ENCODE results near the gene TMC1.

Gene TMC1

DNA sequence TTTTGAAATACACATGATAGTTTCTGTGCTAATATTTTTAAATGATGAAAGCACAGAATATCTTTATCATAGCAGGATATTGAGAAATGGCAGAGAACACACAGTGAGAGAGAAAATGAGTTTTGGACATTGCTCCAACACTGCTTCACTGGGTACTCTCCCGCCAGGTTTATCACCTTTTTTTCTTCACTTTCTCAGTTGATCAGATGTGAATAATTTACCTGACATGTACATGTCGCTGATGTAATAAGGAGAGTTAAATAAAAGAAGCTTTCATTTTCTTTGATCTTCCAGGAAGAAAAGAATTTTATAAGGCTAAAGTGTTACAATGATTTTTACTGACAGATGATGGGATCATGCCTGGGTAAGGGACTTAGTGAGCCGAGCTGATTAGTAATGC is 297.0 kb downstream of the TMC1 start:
- no peak for TF ChIP-seq ISL1 (CRISPR knock-in tag; IDR thresholded peaks at IDR 0.05)
- TF ChIP-seq, protein P1, sequence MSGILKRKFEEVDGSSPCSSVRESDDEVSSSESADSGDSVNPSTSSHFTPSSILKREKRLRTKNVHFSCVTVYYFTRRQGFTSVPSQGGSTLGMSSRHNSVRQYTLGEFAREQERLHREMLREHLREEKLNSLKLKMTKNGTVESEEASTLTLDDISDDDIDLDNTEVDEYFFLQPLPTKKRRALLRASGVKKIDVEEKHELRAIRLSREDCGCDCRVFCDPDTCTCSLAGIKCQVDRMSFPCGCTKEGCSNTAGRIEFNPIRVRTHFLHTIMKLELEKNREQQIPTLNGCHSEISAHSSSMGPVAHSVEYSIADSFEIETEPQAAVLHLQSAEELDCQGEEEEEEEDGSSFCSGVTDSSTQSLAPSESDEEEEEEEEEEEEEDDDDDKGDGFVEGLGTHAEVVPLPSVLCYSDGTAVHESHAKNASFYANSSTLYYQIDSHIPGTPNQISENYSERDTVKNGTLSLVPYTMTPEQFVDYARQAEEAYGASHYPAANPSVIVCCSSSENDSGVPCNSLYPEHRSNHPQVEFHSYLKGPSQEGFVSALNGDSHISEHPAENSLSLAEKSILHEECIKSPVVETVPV (CRISPR knock-in tag; IDR thresholded peaks at IDR 0.05) = no peak
- TF ChIP-seq, protein P2, sequence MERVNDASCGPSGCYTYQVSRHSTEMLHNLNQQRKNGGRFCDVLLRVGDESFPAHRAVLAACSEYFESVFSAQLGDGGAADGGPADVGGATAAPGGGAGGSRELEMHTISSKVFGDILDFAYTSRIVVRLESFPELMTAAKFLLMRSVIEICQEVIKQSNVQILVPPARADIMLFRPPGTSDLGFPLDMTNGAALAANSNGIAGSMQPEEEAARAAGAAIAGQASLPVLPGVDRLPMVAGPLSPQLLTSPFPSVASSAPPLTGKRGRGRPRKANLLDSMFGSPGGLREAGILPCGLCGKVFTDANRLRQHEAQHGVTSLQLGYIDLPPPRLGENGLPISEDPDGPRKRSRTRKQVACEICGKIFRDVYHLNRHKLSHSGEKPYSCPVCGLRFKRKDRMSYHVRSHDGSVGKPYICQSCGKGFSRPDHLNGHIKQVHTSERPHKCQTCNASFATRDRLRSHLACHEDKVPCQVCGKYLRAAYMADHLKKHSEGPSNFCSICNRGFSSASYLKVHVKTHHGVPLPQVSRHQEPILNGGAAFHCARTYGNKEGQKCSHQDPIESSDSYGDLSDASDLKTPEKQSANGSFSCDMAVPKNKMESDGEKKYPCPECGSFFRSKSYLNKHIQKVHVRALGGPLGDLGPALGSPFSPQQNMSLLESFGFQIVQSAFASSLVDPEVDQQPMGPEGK (CRISPR knock-in tag; IDR thresholded peaks at IDR 0.05; ENCODE audit: borderline replicate concordance) = no peak
- TF ChIP-seq, protein P3, sequence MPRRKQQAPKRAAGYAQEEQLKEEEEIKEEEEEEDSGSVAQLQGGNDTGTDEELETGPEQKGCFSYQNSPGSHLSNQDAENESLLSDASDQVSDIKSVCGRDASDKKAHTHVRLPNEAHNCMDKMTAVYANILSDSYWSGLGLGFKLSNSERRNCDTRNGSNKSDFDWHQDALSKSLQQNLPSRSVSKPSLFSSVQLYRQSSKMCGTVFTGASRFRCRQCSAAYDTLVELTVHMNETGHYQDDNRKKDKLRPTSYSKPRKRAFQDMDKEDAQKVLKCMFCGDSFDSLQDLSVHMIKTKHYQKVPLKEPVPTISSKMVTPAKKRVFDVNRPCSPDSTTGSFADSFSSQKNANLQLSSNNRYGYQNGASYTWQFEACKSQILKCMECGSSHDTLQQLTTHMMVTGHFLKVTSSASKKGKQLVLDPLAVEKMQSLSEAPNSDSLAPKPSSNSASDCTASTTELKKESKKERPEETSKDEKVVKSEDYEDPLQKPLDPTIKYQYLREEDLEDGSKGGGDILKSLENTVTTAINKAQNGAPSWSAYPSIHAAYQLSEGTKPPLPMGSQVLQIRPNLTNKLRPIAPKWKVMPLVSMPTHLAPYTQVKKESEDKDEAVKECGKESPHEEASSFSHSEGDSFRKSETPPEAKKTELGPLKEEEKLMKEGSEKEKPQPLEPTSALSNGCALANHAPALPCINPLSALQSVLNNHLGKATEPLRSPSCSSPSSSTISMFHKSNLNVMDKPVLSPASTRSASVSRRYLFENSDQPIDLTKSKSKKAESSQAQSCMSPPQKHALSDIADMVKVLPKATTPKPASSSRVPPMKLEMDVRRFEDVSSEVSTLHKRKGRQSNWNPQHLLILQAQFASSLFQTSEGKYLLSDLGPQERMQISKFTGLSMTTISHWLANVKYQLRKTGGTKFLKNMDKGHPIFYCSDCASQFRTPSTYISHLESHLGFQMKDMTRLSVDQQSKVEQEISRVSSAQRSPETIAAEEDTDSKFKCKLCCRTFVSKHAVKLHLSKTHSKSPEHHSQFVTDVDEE (CRISPR knock-in tag; IDR thresholded peaks at IDR 0.05) = no peak
- no peak for TF ChIP-seq ZFP3 (CRISPR knock-in tag; IDR thresholded peaks at IDR 0.05)
- TF ChIP-seq SNAI2 (CRISPR knock-in tag; IDR thresholded peaks at IDR 0.05) = no peak
- no peak for TF ChIP-seq TOX (CRISPR knock-in tag; IDR thresholded peaks at IDR 0.05; ENCODE audit: borderline replicate concordance)
- TF ChIP-seq BACH2 (CRISPR knock-in tag; IDR thresholded peaks at IDR 0.05; ENCODE audit: borderline replicate concordance) = no peak
- TF ChIP-seq, protein P4, sequence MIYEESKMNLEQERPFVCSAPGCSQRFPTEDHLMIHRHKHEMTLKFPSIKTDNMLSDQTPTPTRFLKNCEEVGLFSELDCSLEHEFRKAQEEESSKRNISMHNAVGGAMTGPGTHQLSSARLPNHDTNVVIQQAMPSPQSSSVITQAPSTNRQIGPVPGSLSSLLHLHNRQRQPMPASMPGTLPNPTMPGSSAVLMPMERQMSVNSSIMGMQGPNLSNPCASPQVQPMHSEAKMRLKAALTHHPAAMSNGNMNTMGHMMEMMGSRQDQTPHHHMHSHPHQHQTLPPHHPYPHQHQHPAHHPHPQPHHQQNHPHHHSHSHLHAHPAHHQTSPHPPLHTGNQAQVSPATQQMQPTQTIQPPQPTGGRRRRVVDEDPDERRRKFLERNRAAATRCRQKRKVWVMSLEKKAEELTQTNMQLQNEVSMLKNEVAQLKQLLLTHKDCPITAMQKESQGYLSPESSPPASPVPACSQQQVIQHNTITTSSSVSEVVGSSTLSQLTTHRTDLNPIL (CRISPR knock-in tag; IDR thresholded peaks at IDR 0.05; ENCODE audit: low read depth) = no peak
- no peak for TF ChIP-seq PPARA (CRISPR knock-in tag; IDR thresholded peaks at IDR 0.05; ENCODE audit: borderline replicate concordance)
- TF ChIP-seq ARNTL (CRISPR knock-in tag; IDR thresholded peaks at IDR 0.05; ENCODE audit: borderline replicate concordance, low read depth) = no peak
- no peak for TF ChIP-seq ZNF8 (CRISPR knock-in tag; IDR thresholded peaks at IDR 0.05)
- no peak for TF ChIP-seq TCF4 (CRISPR knock-in tag; IDR thresholded peaks at IDR 0.05; ENCODE audit: borderline replicate concordance)
- TF ChIP-seq GLIS3 (CRISPR knock-in tag; IDR thresholded peaks at IDR 0.05) = no peak
- no peak for TF ChIP-seq ESRRG (CRISPR knock-in tag; IDR thresholded peaks at IDR 0.05)
- no peak for TF ChIP-seq CSDC2 (CRISPR knock-in tag; IDR thresholded peaks at IDR 0.05)
- TF ChIP-seq RARB (CRISPR knock-in tag; IDR thresholded peaks at IDR 0.05) = no peak
- no peak for TF ChIP-seq ZFP30 (CRISPR knock-in tag; IDR thresholded peaks at IDR 0.05)
- TF ChIP-seq ZNF70 (CRISPR knock-in tag; IDR thresholded peaks at IDR 0.05) = no peak
- TF ChIP-seq ZNF565 (CRISPR knock-in tag; conservative IDR thresholded peaks at IDR 0.05; ENCODE audit: low read depth) = no peak
- ATAC-seq = no peak

DNA sequence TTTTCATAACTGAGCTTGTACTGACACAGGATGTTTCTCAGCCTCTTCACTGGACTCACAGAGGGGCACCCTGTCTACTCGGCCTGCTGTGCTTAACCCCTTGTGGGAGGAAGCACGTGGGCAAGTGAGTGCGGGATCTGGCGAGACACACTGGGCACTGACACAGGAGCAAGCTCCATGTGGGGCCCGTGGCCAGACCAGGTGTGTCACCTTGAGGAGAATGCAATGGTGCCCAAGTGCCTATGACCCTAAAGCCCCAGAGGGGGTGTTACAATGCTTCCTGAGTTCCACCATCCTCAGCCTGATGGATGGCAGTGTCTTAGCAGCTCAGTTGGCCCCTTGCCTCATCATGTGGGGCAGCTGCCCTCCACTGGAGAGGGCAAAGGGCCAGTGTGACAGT is 302.6 kb downstream of the TMC1 start:
- ATAC-seq = no peak
- TF ChIP-seq ZNF565 (CRISPR knock-in tag; conservative IDR thresholded peaks at IDR 0.05; ENCODE audit: low read depth) (no peak), ISL1 (CRISPR knock-in tag; IDR thresholded peaks at IDR 0.05) (no peak), ZNF8 (CRISPR knock-in tag; IDR thresholded peaks at IDR 0.05) (no peak), ZFP30 (CRISPR knock-in tag; IDR thresholded peaks at IDR 0.05) (no peak), ESRRG (CRISPR knock-in tag; IDR thresholded peaks at IDR 0.05) (no peak), OSR1 (CRISPR knock-in tag; IDR thresholded peaks at IDR 0.05) (no peak), ZNF70 (CRISPR knock-in tag; IDR thresholded peaks at IDR 0.05) (no peak), CSDC2 (CRISPR knock-in tag; IDR thresholded peaks at IDR 0.05) (no peak), ARNTL (CRISPR knock-in tag; IDR thresholded peaks at IDR 0.05; ENCODE audit: borderline replicate concordance, low read depth) (no peak)
- TF ChIP-seq, protein P4 (CRISPR knock-in tag; IDR thresholded peaks at IDR 0.05; ENCODE audit: low read depth) = no peak
- TF ChIP-seq, protein P2 (CRISPR knock-in tag; IDR thresholded peaks at IDR 0.05; ENCODE audit: borderline replicate concordance) = no peak
- TF ChIP-seq, protein P5, sequence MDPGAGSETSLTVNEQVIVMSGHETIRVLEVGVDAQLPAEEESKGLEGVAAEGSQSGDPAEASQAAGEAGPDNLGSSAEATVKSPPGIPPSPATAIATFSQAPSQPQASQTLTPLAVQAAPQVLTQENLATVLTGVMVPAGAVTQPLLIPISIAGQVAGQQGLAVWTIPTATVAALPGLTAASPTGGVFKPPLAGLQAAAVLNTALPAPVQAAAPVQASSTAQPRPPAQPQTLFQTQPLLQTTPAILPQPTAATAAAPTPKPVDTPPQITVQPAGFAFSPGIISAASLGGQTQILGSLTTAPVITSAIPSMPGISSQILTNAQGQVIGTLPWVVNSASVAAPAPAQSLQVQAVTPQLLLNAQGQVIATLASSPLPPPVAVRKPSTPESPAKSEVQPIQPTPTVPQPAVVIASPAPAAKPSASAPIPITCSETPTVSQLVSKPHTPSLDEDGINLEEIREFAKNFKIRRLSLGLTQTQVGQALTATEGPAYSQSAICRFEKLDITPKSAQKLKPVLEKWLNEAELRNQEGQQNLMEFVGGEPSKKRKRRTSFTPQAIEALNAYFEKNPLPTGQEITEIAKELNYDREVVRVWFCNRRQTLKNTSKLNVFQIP (CRISPR knock-in tag; IDR thresholded peaks at IDR 0.05; ENCODE audit: borderline replicate concordance, low read depth) = no peak

Data from SK-N-SH treated with all-trans-retinoic acid at 6 μM for 48 hours (cell line).